ENCODE measurements around the gene ALDH1B1. TPM values are rescaled to one million over a fixed set of nuclear protein-coding genes. Genes with fewer than 3 reads are reported as not detected.
A peak's percentile ranks its signal among the peaks of the same experiment; 100 is the strongest.

The ALDH1B1 gene
- total RNA-seq, 4 donors from 2014 or later: 24.9 to 77.2 (median 27.3) TPM

GRCh38 chr9:38436708-38437107 is 44.2 kb downstream of the ALDH1B1 start:
- Histone ChIP-seq H3K27me3 (no peaks in the 10 kb centered on the region), H3K4me3 (no peak overlapping the region), H3K36me3 (no peaks in the 10 kb centered on the region), H3K4me1 (peaks cover 0 to 10% (median 4%) of the 10 kb centered on the region in 4 donors), H3K27ac (no peak overlapping the region), H3K9me3 (no peaks in the 10 kb centered on the region)
- in situ Hi-C loops (cut with MboI; ENCODE audit: low pct_ligation_motif_present in 1 of 4, low pct_unique_long_range_greater_than_20kb in 1 of 4, low sequenced_read_pairs in 3 of 4): no loop called here
- TF ChIP-seq POLR2AphosphoS5 (IDR thresholded peaks at IDR 0.05): no peak
- TF ChIP-seq, protein P1, sequence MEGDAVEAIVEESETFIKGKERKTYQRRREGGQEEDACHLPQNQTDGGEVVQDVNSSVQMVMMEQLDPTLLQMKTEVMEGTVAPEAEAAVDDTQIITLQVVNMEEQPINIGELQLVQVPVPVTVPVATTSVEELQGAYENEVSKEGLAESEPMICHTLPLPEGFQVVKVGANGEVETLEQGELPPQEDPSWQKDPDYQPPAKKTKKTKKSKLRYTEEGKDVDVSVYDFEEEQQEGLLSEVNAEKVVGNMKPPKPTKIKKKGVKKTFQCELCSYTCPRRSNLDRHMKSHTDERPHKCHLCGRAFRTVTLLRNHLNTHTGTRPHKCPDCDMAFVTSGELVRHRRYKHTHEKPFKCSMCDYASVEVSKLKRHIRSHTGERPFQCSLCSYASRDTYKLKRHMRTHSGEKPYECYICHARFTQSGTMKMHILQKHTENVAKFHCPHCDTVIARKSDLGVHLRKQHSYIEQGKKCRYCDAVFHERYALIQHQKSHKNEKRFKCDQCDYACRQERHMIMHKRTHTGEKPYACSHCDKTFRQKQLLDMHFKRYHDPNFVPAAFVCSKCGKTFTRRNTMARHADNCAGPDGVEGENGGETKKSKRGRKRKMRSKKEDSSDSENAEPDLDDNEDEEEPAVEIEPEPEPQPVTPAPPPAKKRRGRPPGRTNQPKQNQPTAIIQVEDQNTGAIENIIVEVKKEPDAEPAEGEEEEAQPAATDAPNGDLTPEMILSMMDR (IDR thresholded peaks at IDR 0.05): no peak
- no peak for TF ChIP-seq POLR2A (IDR thresholded peaks at IDR 0.05)
- TF ChIP-seq EP300 (IDR thresholded peaks at IDR 0.05; ENCODE audit: low read depth): no peak
- no peak for DNase-seq
- intact Hi-C loops (cut with DNase I; ENCODE audit: low total_unique reads): no loop called here
- WGBS, 2 donors (ENCODE audit: low coverage in 1 of 2): 90 to 92% methylated on average over 2 of the region's 2 CpGs

DNA sequence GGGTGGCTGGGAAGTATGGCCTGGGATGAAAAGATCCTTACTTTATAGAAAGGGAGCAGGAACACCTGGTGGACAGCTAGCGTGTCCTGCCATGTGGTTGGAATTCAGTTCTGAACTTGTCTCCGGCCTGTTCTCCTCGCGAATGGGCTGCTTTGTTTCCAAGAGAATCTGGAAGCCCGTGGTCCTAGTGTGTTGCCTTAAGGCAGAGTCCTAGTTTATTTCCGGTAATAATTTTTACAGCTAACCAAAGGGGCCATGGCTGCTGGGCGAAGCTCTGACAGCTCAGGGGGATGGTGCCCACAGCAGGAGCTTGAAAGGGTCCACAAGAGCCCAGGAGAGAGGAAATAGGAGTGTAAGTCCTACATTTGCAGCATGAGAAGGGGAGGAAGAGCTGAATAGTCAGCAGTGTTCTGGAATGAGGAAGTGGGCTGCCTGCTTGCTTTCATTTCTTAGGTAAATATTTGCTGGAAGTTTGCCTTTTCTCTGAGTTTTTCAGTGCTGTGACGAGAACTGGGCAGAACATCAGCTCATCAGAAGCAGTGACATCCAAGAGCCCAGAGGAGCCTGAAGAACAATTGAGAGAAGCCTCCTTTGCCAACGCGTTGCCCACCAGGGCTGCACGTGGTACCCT is 44.8 kb downstream of the ALDH1B1 start:
- TF ChIP-seq POLR2A (IDR thresholded peaks at IDR 0.05) (no peak), EP300 (IDR thresholded peaks at IDR 0.05; ENCODE audit: low read depth) (no peak), POLR2AphosphoS5 (IDR thresholded peaks at IDR 0.05) (no peak)
- TF ChIP-seq, protein P1 (IDR thresholded peaks at IDR 0.05): no peak
- H3K4me3 ChIP-seq: no peak overlapping the region

GRCh38 chr9:38439291-38439915 is 46.9 kb downstream of the ALDH1B1 start:
- Histone ChIP-seq H3K36me3 (no peaks in the 10 kb centered on the region), H3K4me3 (no peak overlapping the region), H3K9me3 (no peaks in the 10 kb centered on the region), H3K27me3 (no peaks in the 10 kb centered on the region), H3K4me1 (peaks cover 0 to 10% (median 4%) of the 10 kb centered on the region in 4 donors), H3K27ac (no peak overlapping the region)
- in situ Hi-C loops (cut with MboI; ENCODE audit: low pct_ligation_motif_present in 1 of 4, low pct_unique_long_range_greater_than_20kb in 1 of 4, low sequenced_read_pairs in 3 of 4) (no loop called here), intact Hi-C loops (cut with DNase I; ENCODE audit: low total_unique reads) (no loop called here)
- no peak for DNase-seq
- TF ChIP-seq POLR2AphosphoS5 (IDR thresholded peaks at IDR 0.05) (no peak), EP300 (IDR thresholded peaks at IDR 0.05; ENCODE audit: low read depth) (no peak), POLR2A (IDR thresholded peaks at IDR 0.05) (no peak)
- TF ChIP-seq, protein P1 (IDR thresholded peaks at IDR 0.05): no peak
- WGBS, 2 donors (ENCODE audit: low coverage in 1 of 2): 63 to 80% methylated on average over 1 to 3 of the region's 3 CpGs

More for the DNA sequence above, 44.8 kb downstream of the ALDH1B1 start:
- H3K27ac ChIP-seq: no peak overlapping the region
- H3K9me3 ChIP-seq: no peaks in the 10 kb centered on the region
- in situ Hi-C loops (cut with MboI; ENCODE audit: low pct_ligation_motif_present in 1 of 4, low pct_unique_long_range_greater_than_20kb in 1 of 4, low sequenced_read_pairs in 3 of 4): no loop called here
- intact Hi-C loops (cut with DNase I; ENCODE audit: low total_unique reads): no loop called here
- WGBS, 2 donors (ENCODE audit: low coverage in 1 of 2): 47% methylated on average over 9 of the region's 11 CpGs; no CpG with 5 or more reads in 1 of the 2 donors
- peaks cover 0 to 10% (median 4%) of the 10 kb centered on the region in 4 donors for H3K4me1 ChIP-seq
- no peaks in the 10 kb centered on the region for H3K27me3 ChIP-seq
- H3K36me3 ChIP-seq: no peaks in the 10 kb centered on the region
- DNase-seq: peak; percentile 12

- no peak for DNase-seq
- no peak overlapping the region for H3K27ac ChIP-seq
- intact Hi-C loops (cut with DNase I; ENCODE audit: low total_unique reads) (no loop called here), in situ Hi-C loops (cut with MboI; ENCODE audit: low pct_ligation_motif_present in 1 of 4, low pct_unique_long_range_greater_than_20kb in 1 of 4, low sequenced_read_pairs in 3 of 4) (no loop called here)
- 85 to 88% methylated on average over 1 of the region's 1 CpG for WGBS, 2 donors (ENCODE audit: low coverage in 1 of 2)
- TF ChIP-seq EP300 (IDR thresholded peaks at IDR 0.05; ENCODE audit: low read depth) (no peak), POLR2AphosphoS5 (IDR thresholded peaks at IDR 0.05) (no peak), POLR2A (IDR thresholded peaks at IDR 0.05) (no peak)
- TF ChIP-seq, protein P1 (IDR thresholded peaks at IDR 0.05): no peak
- H3K9me3 ChIP-seq: no peaks in the 10 kb centered on the region
- no peaks in the 10 kb centered on the region for H3K27me3 ChIP-seq
- H3K4me3 ChIP-seq: no peak overlapping the region
- no peaks in the 10 kb centered on the region for H3K36me3 ChIP-seq
- peaks cover 0 to 10% (median 4%) of the 10 kb centered on the region in 4 donors for H3K4me1 ChIP-seq
Observed at GRCh38 chr9:38439916-38440301, 47.4 kb downstream of the ALDH1B1 start.
